GM19455 (cell line): ENCODE data around the gene MLN.

Experiments used
- ATAC-seq: cut with Tn5 transposase; IDR thresholded peaks from one replicate; pipeline ENCODE4 v1.9.1; 2021; ENCODE audit not compliant: unreplicated experiment

MLN gene

GRCh38 chr6:33790379-33790778 is 13.4 kb downstream of the MLN start:
- ATAC-seq, result no peak

- no peak for ATAC-seq
Observed at GRCh38 chr6:33789550-33789895, 14.3 kb downstream of the MLN start.

GRCh38 chr6:33788694-33789549 is 14.9 kb downstream of the MLN start, which contains the start of gene LEMD2:
LEMD2 (minus strand) TSS chr6:33789130; CDS start chr6:33789116, 14 bp downstream.
- peak; percentile 85 for ATAC-seq

- ATAC-seq, result peak; percentile 52
Observed at GRCh38 chr6:33787954-33788693, 15.7 kb downstream of the MLN start.

- no peak for ATAC-seq
Observed at GRCh38 chr6:33787346-33787953, 16.4 kb downstream of the MLN start.

- no peak for ATAC-seq
Observed at GRCh38 chr6:33786736-33787135, 17.1 kb downstream of the MLN start.

- no peak for ATAC-seq
Observed at GRCh38 chr6:33785778-33786177, 18.0 kb downstream of the MLN start.

GRCh38 chr6:33784787-33785186 is 19.0 kb downstream of the MLN start:
- ATAC-seq, result no peak

GRCh38 chr6:33783781-33784520 is 19.9 kb downstream of the MLN start:
- no peak for ATAC-seq

- ATAC-seq, result no peak
Observed at GRCh38 chr6:33782561-33782960, 21.2 kb downstream of the MLN start.

GRCh38 chr6:33781131-33781975 is 22.4 kb downstream of the MLN start:
- no peak for ATAC-seq

GRCh38 chr6:33779895-33780294 is 23.9 kb downstream of the MLN start:
- no peak for ATAC-seq

GRCh38 chr6:33779290-33779689 is 24.5 kb downstream of the MLN start:
- ATAC-seq, result no peak

- ATAC-seq, result no peak
Observed at GRCh38 chr6:33778444-33779121, 25.2 kb downstream of the MLN start.

GRCh38 chr6:33777398-33778388 is 26.1 kb downstream of the MLN start:
- ATAC-seq, result no peak

- ATAC-seq, result no peak
Observed at GRCh38 chr6:33776764-33777163, 27.0 kb downstream of the MLN start.

- no peak for ATAC-seq
Observed at GRCh38 chr6:33776186-33776585, 27.6 kb downstream of the MLN start.

GRCh38 chr6:33774774-33775173 is 29.0 kb downstream of the MLN start:
- ATAC-seq, result no peak
